ENCODE measurements around the gene TBL1X.

The TBL1X gene

GRCh38 chrX:9781941-9782340, 317.1 kb downstream of the TBL1X start:
- no peak for DNase-seq

- DNase-seq: no peak
Measured at GRCh38 chrX:9784332-9784731, 319.5 kb downstream of the TBL1X start.

GRCh38 chrX:9785254-9785943, 320.5 kb downstream of the TBL1X start:
- DNase-seq: no peak

- DNase-seq: peak; percentile 7
Measured at GRCh38 chrX:9785944-9786797, 321.3 kb downstream of the TBL1X start, which contains the start of gene SHROOM2. TSS of gene SHROOM2 (plus strand) at chrX:9786429. CDS start at chrX:9786546, 117 bp downstream.

GRCh38 chrX:9786798-9787635, 322.2 kb downstream of the TBL1X start:
- no peak for DNase-seq

- DNase-seq: no peak
Measured at GRCh38 chrX:9788911-9789310, 324.1 kb downstream of the TBL1X start.

- no peak for DNase-seq
Measured at GRCh38 chrX:9789555-9789954, 324.7 kb downstream of the TBL1X start.

Data from T1000 (cell line).